Stomach (tissue), 9 donors: ENCODE measurements around the gene POMGNT2. TPM values are rescaled to one million over a fixed set of nuclear protein-coding genes. Genes with fewer than 3 reads are reported as not detected.

ENCODE experiments used
- DNase-seq, 2 donors: peaks; one replicate each; pipeline versions ENCODE4 v3.0.0 to v3.0.0-alpha.2; 2013 to 2019
- H3K27ac ChIP-seq, 5 donors: fragments of 200-600 bp in 4 of 5; sonication (generic) in 4 of 5; one replicate each; pipeline ENCODE4 v1.5.1; 2013 to 2019; ENCODE audit warnings: mild to moderate bottlenecking in 1 of 5, moderate library complexity in 1 of 5
- H3K27me3 ChIP-seq, 3 donors: fragments of 200-600 bp; sonication (generic); one replicate each; pipeline ENCODE4 v1.5.1; 2017 to 2019; ENCODE audit warnings: mixed run types in 1 of 3
- H3K36me3 ChIP-seq, 4 donors: fragments of 200-600 bp; sonication (generic); 1 replicate in 3 of 4; 2 replicates in 1 of 4; pipeline ENCODE4 v1.5.1; 2016 to 2019
- H3K4me1 ChIP-seq, 4 donors: fragments of 200-600 bp; sonication (generic); one replicate each; pipeline ENCODE4 v1.5.1; 2016 to 2019
- H3K4me3 ChIP-seq, 4 donors: fragments of 200-600 bp; sonication (generic) in 3 of 4; one replicate each; pipeline ENCODE4 v1.5.1; 2016 to 2019; ENCODE audit warnings: mild to moderate bottlenecking in 1 of 4
- H3K9me3 ChIP-seq, 4 donors: fragments of 200-600 bp; sonication (generic); one replicate each; pipeline ENCODE4 v1.5.1; 2016 to 2019
- EP300 ChIP-seq: sonication (generic); formaldehyde crosslinking; IDR thresholded peaks from one replicate; pipeline ENCODE4 v1.6.1; 2017; ENCODE audit warnings: antibody characterized with exemption
- POLR2A ChIP-seq, 4 donors: fragments of 450-650 bp; IDR thresholded peaks; one replicate each; pipeline ENCODE4 v1.6.1; 2016; ENCODE audit warnings: antibody characterized with exemption in 4 of 4, control low read depth in 2 of 4, mild to moderate bottlenecking in 1 of 4, moderate library complexity in 1 of 4
- POLR2AphosphoS5 ChIP-seq, 3 donors: sonication (generic); formaldehyde crosslinking; IDR thresholded peaks; one replicate each; pipeline ENCODE4 v1.6.1; 2016; ENCODE audit warnings: antibody characterized with exemption in 3 of 3
- WGBS, 5 donors: extraction: QIAGEN DNeasy Blood & Tissue Kit in 3 of 5; methylation state at CpG; one replicate each; pipeline versions ENCODE4 v1.1.5 to v1.1.7; 2013 to 2018; 5-methylcytosine and 5-hydroxymethylcytosine counted together
- intact Hi-C: fragments of 100-400 bp; cut with DNase I; formaldehyde crosslinking; loops from one replicate; pipeline ENCODE4 v1.15.1; 2023; ENCODE audit warnings: low total_unique reads
- polyA plus RNA-seq, 3 donors: library from polyadenylated mRNA; stranded (reverse); fragments of 200-250 nt; gene quantifications; one replicate each; pipeline ENCODE4 v1.2.3, GENCODE V29; 2013
- total RNA-seq, 5 donors: library from RNA; depleted of rRNA; stranded (reverse); fragments of >200 nt; gene quantifications; one replicate each; pipeline versions ENCODE4 v1.1.0 to v1.2.3, GENCODE V29; 2014 to 2016
- TF ChIP-seq, protein P1 (sequence below), 7 experiments: fragments of 450-650 bp in 4 of 7; fragments of 200-600 bp in 3 of 7; sonication (generic) in 3 of 7; IDR thresholded peaks; one replicate each; pipeline ENCODE4 v1.5.1; 2016 to 2019; ENCODE audit warnings: antibody characterized with exemption in 7 of 7, control low read depth in 2 of 7, mild to moderate bottlenecking in 1 of 7
- donor health status: healthy with polysubstance abuse.
- donor health status: Bipolar disorder and iron deficiency.
- donor health status: healthy.

POMGNT2 gene
- total and polyA plus RNA-seq, 8 donors = 5.3 to 48.1 (median 8.7) TPM

DNA sequence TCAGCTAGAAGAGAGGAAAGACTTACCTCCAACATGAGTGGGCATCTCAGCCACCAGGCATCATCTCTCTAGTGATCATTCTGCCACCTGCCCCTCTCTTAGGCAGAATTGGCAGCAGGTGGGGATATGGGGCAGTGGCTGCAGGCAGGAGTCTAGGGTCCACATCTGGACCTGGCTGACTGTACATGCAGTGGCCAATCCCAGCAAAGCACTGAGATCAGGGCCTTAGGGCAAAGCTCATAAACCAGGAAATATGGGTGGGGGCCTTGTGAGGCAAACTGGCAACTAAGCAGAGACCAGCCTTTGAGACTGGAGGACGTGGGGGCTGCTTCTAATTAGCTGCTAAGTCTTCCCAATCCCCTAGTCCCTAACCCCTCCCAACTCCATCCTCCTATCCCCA lies 12.9 kb downstream of the POMGNT2 start:
- no peak for TF ChIP-seq POLR2AphosphoS5 (IDR thresholded peaks at IDR 0.05)
- TF ChIP-seq, protein P1, sequence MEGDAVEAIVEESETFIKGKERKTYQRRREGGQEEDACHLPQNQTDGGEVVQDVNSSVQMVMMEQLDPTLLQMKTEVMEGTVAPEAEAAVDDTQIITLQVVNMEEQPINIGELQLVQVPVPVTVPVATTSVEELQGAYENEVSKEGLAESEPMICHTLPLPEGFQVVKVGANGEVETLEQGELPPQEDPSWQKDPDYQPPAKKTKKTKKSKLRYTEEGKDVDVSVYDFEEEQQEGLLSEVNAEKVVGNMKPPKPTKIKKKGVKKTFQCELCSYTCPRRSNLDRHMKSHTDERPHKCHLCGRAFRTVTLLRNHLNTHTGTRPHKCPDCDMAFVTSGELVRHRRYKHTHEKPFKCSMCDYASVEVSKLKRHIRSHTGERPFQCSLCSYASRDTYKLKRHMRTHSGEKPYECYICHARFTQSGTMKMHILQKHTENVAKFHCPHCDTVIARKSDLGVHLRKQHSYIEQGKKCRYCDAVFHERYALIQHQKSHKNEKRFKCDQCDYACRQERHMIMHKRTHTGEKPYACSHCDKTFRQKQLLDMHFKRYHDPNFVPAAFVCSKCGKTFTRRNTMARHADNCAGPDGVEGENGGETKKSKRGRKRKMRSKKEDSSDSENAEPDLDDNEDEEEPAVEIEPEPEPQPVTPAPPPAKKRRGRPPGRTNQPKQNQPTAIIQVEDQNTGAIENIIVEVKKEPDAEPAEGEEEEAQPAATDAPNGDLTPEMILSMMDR (IDR thresholded peaks at IDR 0.05) = no peak
- no peak for TF ChIP-seq EP300
- TF ChIP-seq POLR2A (IDR thresholded peaks at IDR 0.05) = no peak
- 57 to 89% (median 71%) methylated on average over 1 of the region's 1 CpG for WGBS, 5 donors
- Histone ChIP-seq H3K4me1 (peaks cover 0 to 52% (median 23%) of the 10 kb centered on the region in 4 donors), H3K27me3 (no peaks in the 10 kb centered on the region), H3K9me3 (no peaks in the 10 kb centered on the region), H3K36me3 (no peaks in the 10 kb centered on the region), H3K4me3 (no peak overlapping the region), H3K27ac (no peak overlapping the region)
- no peak for DNase-seq
- intact Hi-C loops = no loop called here

DNA sequence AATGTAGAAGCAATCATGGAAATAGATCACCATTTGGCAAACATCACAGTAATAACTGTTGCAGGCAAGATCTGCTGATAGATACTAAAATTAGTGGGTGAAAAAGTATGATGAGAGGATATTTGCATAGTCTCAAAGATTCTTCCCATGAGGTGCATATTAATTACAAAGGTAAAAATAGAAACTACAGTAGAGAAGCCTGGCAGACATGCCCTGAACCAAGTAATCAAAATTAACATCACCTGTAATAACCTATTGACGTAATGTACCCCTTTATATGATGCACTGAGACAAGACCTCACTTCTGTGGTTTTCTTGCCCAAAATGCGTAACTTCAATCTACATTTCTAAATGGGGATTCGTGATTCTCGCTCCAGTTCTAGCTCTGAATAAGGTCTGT lies 14.4 kb downstream of the POMGNT2 start:
- Histone ChIP-seq H3K4me3 (no peak overlapping the region), H3K36me3 (no peaks in the 10 kb centered on the region), H3K9me3 (no peaks in the 10 kb centered on the region), H3K4me1 (peaks cover 0 to 48% (median 22%) of the 10 kb centered on the region in 4 donors), H3K27me3 (no peaks in the 10 kb centered on the region), H3K27ac (no peak overlapping the region)
- DNase-seq = no peak
- WGBS, 5 donors = 93 to 99% (median 97%) methylated on average over 4 of the region's 4 CpGs
- intact Hi-C loops = no loop called here
- TF ChIP-seq EP300 (no peak), POLR2A (IDR thresholded peaks at IDR 0.05) (no peak)
- TF ChIP-seq, protein P1 (IDR thresholded peaks at IDR 0.05) = no peak

DNA sequence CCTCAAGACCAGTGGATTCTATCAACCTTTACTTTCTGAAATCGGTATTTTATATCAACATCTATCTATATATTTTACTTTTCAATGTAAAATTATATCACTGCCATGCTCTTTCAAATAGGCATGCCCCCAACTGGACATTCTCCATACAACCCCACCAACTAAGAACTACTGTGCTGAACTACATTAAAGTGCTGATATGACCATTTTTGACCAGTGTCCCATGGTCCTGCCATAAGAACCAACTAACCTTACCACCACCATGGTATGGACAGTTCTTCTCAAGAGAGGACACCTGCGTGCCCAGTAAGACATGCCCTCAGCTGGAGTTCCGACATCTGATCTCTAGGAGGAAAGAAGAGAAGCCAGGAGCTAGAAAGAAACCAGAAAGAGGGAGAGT lies 15.6 kb downstream of the POMGNT2 start:
- 92 to 99% (median 98%) methylated on average over 3 of the region's 3 CpGs for WGBS, 5 donors
- Histone ChIP-seq H3K4me1 (peaks cover 0 to 47% (median 22%) of the 10 kb centered on the region in 4 donors), H3K27ac (peak overlapping the region in 2 of 5 donors; percentile 18 to 32), H3K36me3 (no peaks in the 10 kb centered on the region), H3K9me3 (no peaks in the 10 kb centered on the region), H3K4me3 (no peak overlapping the region), H3K27me3 (no peaks in the 10 kb centered on the region)
- DNase-seq = no peak
- TF ChIP-seq POLR2AphosphoS5 (IDR thresholded peaks at IDR 0.05) (no peak), EP300 (no peak), POLR2A (IDR thresholded peaks at IDR 0.05) (no peak)
- TF ChIP-seq, protein P1 (IDR thresholded peaks at IDR 0.05) = no peak
- intact Hi-C loops = no loop called here

DNA sequence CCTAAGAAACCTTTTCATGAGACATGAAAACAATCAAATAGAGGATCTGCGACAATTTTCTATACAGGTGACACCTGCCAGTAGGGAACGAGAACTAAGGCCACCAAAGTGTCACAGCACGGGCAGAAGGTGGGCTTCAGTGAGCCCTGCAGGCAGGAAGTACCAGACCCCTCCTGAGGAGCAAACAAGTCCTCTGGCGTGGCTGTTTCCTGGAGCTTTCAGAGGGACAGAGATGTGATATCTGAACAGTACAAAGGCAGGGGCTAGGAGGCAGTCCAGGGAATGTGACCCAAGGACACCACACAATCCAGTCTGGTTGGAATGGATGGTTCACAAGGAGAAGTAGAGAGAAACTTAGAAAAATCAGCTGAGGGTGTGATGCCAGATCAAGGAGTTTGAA lies 16.8 kb downstream of the POMGNT2 start:
- DNase-seq = no peak
- WGBS, 5 donors = 89 to 94% (median 92%) methylated on average over 4 of the region's 4 CpGs
- intact Hi-C loops = no loop called here

More for the DNA sequence above, 16.8 kb downstream of the POMGNT2 start:
- Histone ChIP-seq H3K9me3 (no peaks in the 10 kb centered on the region), H3K27ac (no peak overlapping the region), H3K36me3 (no peaks in the 10 kb centered on the region), H3K4me1 (peaks cover 0 to 36% (median 17%) of the 10 kb centered on the region in 4 donors), H3K4me3 (no peak overlapping the region), H3K27me3 (no peaks in the 10 kb centered on the region)
- no peak for TF ChIP-seq POLR2AphosphoS5 (IDR thresholded peaks at IDR 0.05)
- no peak for TF ChIP-seq EP300
- TF ChIP-seq, protein P1 (IDR thresholded peaks at IDR 0.05) = no peak
